PFSK-1 (cell line): ENCODE data around the gene ACOXL.

ENCODE experiments used
- FOXP2 ChIP-seq: optimal IDR thresholded peaks from 2 replicates; pipeline ENCODE3; 2011; ENCODE audit warnings: borderline replicate concordance, control low read depth, inconsistent platforms; ENCODE audit not compliant: insufficient read depth; ENCODE audit errors: extremely low read length, extremely low read depth
- POLR2AphosphoS5 ChIP-seq: IDR thresholded peaks from 2 replicates; pipeline ENCODE4 v1.6.1; 2012; ENCODE audit warnings: low read depth, mild to moderate bottlenecking, control low read depth, low read length, moderate library complexity
- SIN3A ChIP-seq: IDR thresholded peaks from 2 replicates; pipeline ENCODE4 v1.6.1; 2012; ENCODE audit warnings: mild to moderate bottlenecking, low read length, moderate library complexity, borderline replicate concordance; ENCODE audit not compliant: insufficient read depth
- TAF1 ChIP-seq: IDR thresholded peaks from 2 replicates; pipeline ENCODE4 v1.6.1; 2012; ENCODE audit warnings: low read length, control low read depth, borderline replicate concordance; ENCODE audit not compliant: insufficient read depth
- TF ChIP-seq, protein P1 (sequence below), 2 experiments: IDR thresholded peaks; 2 replicates each; pipeline versions ENCODE4 v1.6.1 to v1.8.0; 2011 to 2012; ENCODE audit warnings: low read depth in 2 of 2, low read length in 2 of 2, control low read depth in 1 of 2, inconsistent platforms in 1 of 2, mild to moderate bottlenecking in 1 of 2, moderate library complexity in 1 of 2; ENCODE audit not compliant: insufficient read depth in 1 of 2

Gene ACOXL

GRCh38 chr2:110842048-110842447 lies 109.7 kb downstream of the ACOXL start:
- TF ChIP-seq, protein P1, sequence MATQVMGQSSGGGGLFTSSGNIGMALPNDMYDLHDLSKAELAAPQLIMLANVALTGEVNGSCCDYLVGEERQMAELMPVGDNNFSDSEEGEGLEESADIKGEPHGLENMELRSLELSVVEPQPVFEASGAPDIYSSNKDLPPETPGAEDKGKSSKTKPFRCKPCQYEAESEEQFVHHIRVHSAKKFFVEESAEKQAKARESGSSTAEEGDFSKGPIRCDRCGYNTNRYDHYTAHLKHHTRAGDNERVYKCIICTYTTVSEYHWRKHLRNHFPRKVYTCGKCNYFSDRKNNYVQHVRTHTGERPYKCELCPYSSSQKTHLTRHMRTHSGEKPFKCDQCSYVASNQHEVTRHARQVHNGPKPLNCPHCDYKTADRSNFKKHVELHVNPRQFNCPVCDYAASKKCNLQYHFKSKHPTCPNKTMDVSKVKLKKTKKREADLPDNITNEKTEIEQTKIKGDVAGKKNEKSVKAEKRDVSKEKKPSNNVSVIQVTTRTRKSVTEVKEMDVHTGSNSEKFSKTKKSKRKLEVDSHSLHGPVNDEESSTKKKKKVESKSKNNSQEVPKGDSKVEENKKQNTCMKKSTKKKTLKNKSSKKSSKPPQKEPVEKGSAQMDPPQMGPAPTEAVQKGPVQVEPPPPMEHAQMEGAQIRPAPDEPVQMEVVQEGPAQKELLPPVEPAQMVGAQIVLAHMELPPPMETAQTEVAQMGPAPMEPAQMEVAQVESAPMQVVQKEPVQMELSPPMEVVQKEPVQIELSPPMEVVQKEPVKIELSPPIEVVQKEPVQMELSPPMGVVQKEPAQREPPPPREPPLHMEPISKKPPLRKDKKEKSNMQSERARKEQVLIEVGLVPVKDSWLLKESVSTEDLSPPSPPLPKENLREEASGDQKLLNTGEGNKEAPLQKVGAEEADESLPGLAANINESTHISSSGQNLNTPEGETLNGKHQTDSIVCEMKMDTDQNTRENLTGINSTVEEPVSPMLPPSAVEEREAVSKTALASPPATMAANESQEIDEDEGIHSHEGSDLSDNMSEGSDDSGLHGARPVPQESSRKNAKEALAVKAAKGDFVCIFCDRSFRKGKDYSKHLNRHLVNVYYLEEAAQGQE (IDR thresholded peaks at IDR 0.05; ENCODE audit: insufficient read depth in 1 of 2, low read depth in 2 of 2, low read length in 2 of 2) = no peak
- TF ChIP-seq TAF1 = no peak
- no peak for TF ChIP-seq POLR2AphosphoS5
- TF ChIP-seq SIN3A = no peak

GRCh38 chr2:110843496-110843895 lies 111.1 kb downstream of the ACOXL start:
- TF ChIP-seq, protein P1 (IDR thresholded peaks at IDR 0.05; ENCODE audit: insufficient read depth in 1 of 2, low read depth in 2 of 2, low read length in 2 of 2) = no peak
- no peak for TF ChIP-seq FOXP2
- TF ChIP-seq TAF1 = no peak
- TF ChIP-seq POLR2AphosphoS5 = no peak
- no peak for TF ChIP-seq SIN3A

- TF ChIP-seq FOXP2 (no peak), POLR2AphosphoS5 (no peak), TAF1 (no peak), SIN3A (no peak)
- TF ChIP-seq, protein P1 (IDR thresholded peaks at IDR 0.05; ENCODE audit: insufficient read depth in 1 of 2, low read depth in 2 of 2, low read length in 2 of 2) = no peak
Observed at GRCh38 chr2:110843959-110844510, 111.7 kb downstream of the ACOXL start.

- no peak for TF ChIP-seq POLR2AphosphoS5
- TF ChIP-seq TAF1 = no peak
- TF ChIP-seq SIN3A = no peak
- TF ChIP-seq, protein P1 (IDR thresholded peaks at IDR 0.05; ENCODE audit: insufficient read depth in 1 of 2, low read depth in 2 of 2, low read length in 2 of 2) = no peak
- no peak for TF ChIP-seq FOXP2
Observed at GRCh38 chr2:110847651-110848050, 115.3 kb downstream of the ACOXL start.

DNA sequence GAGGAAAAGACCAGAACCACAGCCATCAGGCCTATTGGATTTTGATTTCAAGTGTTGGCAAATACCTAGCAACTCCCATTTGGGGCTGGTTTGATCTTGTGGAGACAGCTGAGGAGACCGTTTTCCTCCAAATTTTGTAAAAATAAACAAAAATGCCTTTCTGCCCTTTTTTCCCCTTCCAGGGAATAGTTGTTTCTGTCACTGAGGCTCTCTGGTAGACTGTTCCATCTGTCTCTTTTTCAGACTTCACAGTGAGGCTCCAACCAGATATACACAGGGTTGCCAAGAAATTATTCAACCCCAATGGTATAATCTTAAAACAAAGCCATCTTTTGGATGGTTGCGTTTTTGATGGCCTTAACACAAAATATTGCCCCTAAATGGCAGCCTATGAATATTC lies 115.7 kb downstream of the ACOXL start:
- TF ChIP-seq SIN3A (no peak), POLR2AphosphoS5 (no peak), TAF1 (no peak), FOXP2 (no peak)
- TF ChIP-seq, protein P1 (IDR thresholded peaks at IDR 0.05; ENCODE audit: insufficient read depth in 1 of 2, low read depth in 2 of 2, low read length in 2 of 2) = no peak
